Endodermal cell (in vitro differentiated cells): Measurements from ENCODE around the gene SHISA4. TPM values are rescaled to one million over a fixed set of nuclear protein-coding genes. Genes with fewer than 3 reads are reported as not detected.

Source experiments
- DNase-seq: peaks from one replicate; pipeline ENCODE4 v3.0.0-alpha.2; 2017
- H3K27ac ChIP-seq: 2 replicates; pipeline ENCODE4 v1.5.1; 2013; ENCODE audit warnings: mild to moderate bottlenecking, low read depth, low read length, moderate library complexity
- H3K27me3 ChIP-seq: 2 replicates; pipeline ENCODE4 v1.6.1; 2013; ENCODE audit warnings: mild to moderate bottlenecking, low read length, moderate library complexity; ENCODE audit not compliant: insufficient read depth, control insufficient read depth, poor library complexity, severe bottlenecking
- H3K36me3 ChIP-seq: 2 replicates; pipeline ENCODE4 v1.7.0; 2013; ENCODE audit warnings: mild to moderate bottlenecking, low read length, moderate library complexity; ENCODE audit not compliant: control insufficient read depth, insufficient read depth
- H3K4me1 ChIP-seq: one replicate; pipeline ENCODE4 v1.7.0; 2013; ENCODE audit warnings: low read length; ENCODE audit not compliant: control insufficient read depth, insufficient read depth
- H3K4me3 ChIP-seq: 2 replicates; pipeline ENCODE4 v1.5.1; 2013; ENCODE audit warnings: mild to moderate bottlenecking, low read length, moderate library complexity
- H3K9ac ChIP-seq: 2 replicates; pipeline ENCODE4 v1.6.1; 2013; ENCODE audit warnings: mild to moderate bottlenecking, low read length, moderate library complexity; ENCODE audit not compliant: poor library complexity, severe bottlenecking; ENCODE audit errors: extremely low read depth
- H3K9me3 ChIP-seq: 2 replicates; pipeline ENCODE4 v1.6.1; 2013; ENCODE audit warnings: mild to moderate bottlenecking, low read length, moderate library complexity; ENCODE audit not compliant: control insufficient read depth
- H3K27ac Mint-ChIP-seq: 2 replicates; pipeline ENCODE4 v1.8.0; 2020; ENCODE audit warnings: mixed read lengths
- H3K27me3 Mint-ChIP-seq: 2 replicates; pipeline ENCODE4 v1.8.0; 2021; ENCODE audit warnings: mild to moderate bottlenecking, mixed read lengths; ENCODE audit not compliant: insufficient read depth
- H3K36me3 Mint-ChIP-seq: 2 replicates; pipeline ENCODE4 v1.8.0; 2020; ENCODE audit warnings: low read depth, mixed read lengths
- H3K4me1 Mint-ChIP-seq: 2 replicates; pipeline ENCODE4 v1.8.0; 2020; ENCODE audit warnings: mixed read lengths
- H3K4me3 Mint-ChIP-seq: 2 replicates; pipeline ENCODE4 v1.8.0; 2020; ENCODE audit warnings: mild to moderate bottlenecking, moderate library complexity, mixed read lengths
- H3K9me3 Mint-ChIP-seq: 2 replicates; pipeline ENCODE4 v1.8.0; 2020; ENCODE audit warnings: mild to moderate bottlenecking, mixed read lengths
- CTCF ChIP-seq: fragments of 200-600 bp; sonication (generic); conservative IDR thresholded peaks from 2 replicates; pipeline ENCODE4 v1.5.0; 2021; ENCODE audit warnings: antibody characterized with exemption, mild to moderate bottlenecking
- WGBS, 2 experiments: methylation state at CpG; one replicate each; pipeline versions ENCODE4 v1.1.5 to v1.1.7; 2013; ENCODE audit warnings: missing lambda C conversion rate in 2 of 2, mixed read lengths in 1 of 2; ENCODE audit not compliant: insufficient coverage in 1 of 2, insufficient read length in 1 of 2; 5-methylcytosine and 5-hydroxymethylcytosine counted together
- total RNA-seq, 2 donors: library from RNA; stranded (reverse); fragmentation: NEBNext Ultra II Directional in 1 of 2; extraction: Animal tissue kit (Norgen Biotek cat#: 25700) in 1 of 2; gene quantifications; 2 replicates in 1 of 2; 3 replicates in 1 of 2; pipeline ENCODE4 v1.2.1, GENCODE V29; 2021

SHISA4 gene
- total RNA-seq, 2 donors from 2014 or later = 5.8 to 7.3 TPM

- H3K27ac Mint-ChIP-seq = peak overlapping the region; percentile 87
- peak; percentile 60 for DNase-seq
Measured at GRCh38 chr1:201912832-201913231, 24.1 kb downstream of the SHISA4 start.

GRCh38 chr1:201914456-201915235, 25.9 kb downstream of the SHISA4 start:
- Histone ChIP-seq H3K9me3 (no peaks in the 10 kb centered on the region), H3K27ac (no peak overlapping the region), H3K36me3 (no peaks in the 10 kb centered on the region), H3K4me1 (peaks cover 3% of the 10 kb centered on the region), H3K9ac (no peak overlapping the region), H3K27me3 (no peaks in the 10 kb centered on the region), H3K4me3 (no peak overlapping the region)
- H3K27ac Mint-ChIP-seq = no peak overlapping the region
- no peak overlapping the region for H3K4me3 Mint-ChIP-seq
- H3K4me1 Mint-ChIP-seq = peaks cover 14% of the 10 kb centered on the region
- no peak for TF ChIP-seq CTCF
- DNase-seq = no peak
- no peaks in the 10 kb centered on the region for H3K36me3 Mint-ChIP-seq
- no peaks in the 10 kb centered on the region for H3K27me3 Mint-ChIP-seq
- no peaks in the 10 kb centered on the region for H3K9me3 Mint-ChIP-seq
- 90 to 94% methylated on average over 7 to 13 of the region's 14 CpGs for WGBS, 2 experiments

More at GRCh38 chr1:201912832-201913231, 24.1 kb downstream of the SHISA4 start:
- no peak for TF ChIP-seq CTCF
- Histone ChIP-seq H3K27me3 (no peaks in the 10 kb centered on the region), H3K4me3 (no peak overlapping the region), H3K4me1 (peaks cover 3% of the 10 kb centered on the region), H3K36me3 (no peaks in the 10 kb centered on the region), H3K27ac (no peak overlapping the region), H3K9ac (no peak overlapping the region), H3K9me3 (no peaks in the 10 kb centered on the region)
- Mint-ChIP-seq H3K4me3 (no peak overlapping the region), H3K9me3 (no peaks in the 10 kb centered on the region), H3K36me3 (no peaks in the 10 kb centered on the region), H3K4me1 (peaks cover 14% of the 10 kb centered on the region), H3K27me3 (no peaks in the 10 kb centered on the region)
- 75 to 92% methylated on average over 2 to 5 of the region's 5 CpGs for WGBS, 2 experiments

- Mint-ChIP-seq H3K4me1 (peaks cover 12% of the 10 kb centered on the region), H3K9me3 (no peaks in the 10 kb centered on the region), H3K27ac (no peak overlapping the region), H3K4me3 (no peak overlapping the region), H3K36me3 (no peaks in the 10 kb centered on the region), H3K27me3 (no peaks in the 10 kb centered on the region)
- no peak overlapping the region for H3K27ac ChIP-seq
- H3K4me3 ChIP-seq = no peak overlapping the region
- H3K36me3 ChIP-seq = no peaks in the 10 kb centered on the region
- H3K4me1 ChIP-seq = no peaks in the 10 kb centered on the region
- no peak for DNase-seq
- H3K27me3 ChIP-seq = no peaks in the 10 kb centered on the region
- WGBS, 2 experiments = 90 to 91% methylated on average over 8 to 11 of the region's 11 CpGs
- H3K9ac ChIP-seq = no peak overlapping the region
- H3K9me3 ChIP-seq = no peaks in the 10 kb centered on the region
- TF ChIP-seq CTCF = no peak
Measured at GRCh38 chr1:201916649-201917249, 28.1 kb downstream of the SHISA4 start.
